Gastrocnemius medialis (tissue), 4 donors: ENCODE data around the gene PRSS48.

Experiments
- POLR2A ChIP-seq, 2 donors: fragments of 450-650 bp; IDR thresholded peaks; one replicate each; pipeline ENCODE4 v1.6.1; 2017; ENCODE audit warnings: antibody characterized with exemption in 2 of 2, mild to moderate bottlenecking in 2 of 2, moderate library complexity in 2 of 2
- TF ChIP-seq, protein P1 (sequence below), 5 experiments: fragments of 450-650 bp in 3 of 5; fragments of 200-600 bp in 2 of 5; sonication (generic) in 2 of 5; IDR thresholded peaks in 4 of 5; conservative IDR thresholded peaks in 1 of 5; 1 replicate in 4 of 5; 2 replicates in 1 of 5; pipeline ENCODE4 v1.5.1; 2016 to 2019; ENCODE audit warnings: antibody characterized with exemption in 5 of 5, mild to moderate bottlenecking in 3 of 5, moderate library complexity in 3 of 5

DNA sequence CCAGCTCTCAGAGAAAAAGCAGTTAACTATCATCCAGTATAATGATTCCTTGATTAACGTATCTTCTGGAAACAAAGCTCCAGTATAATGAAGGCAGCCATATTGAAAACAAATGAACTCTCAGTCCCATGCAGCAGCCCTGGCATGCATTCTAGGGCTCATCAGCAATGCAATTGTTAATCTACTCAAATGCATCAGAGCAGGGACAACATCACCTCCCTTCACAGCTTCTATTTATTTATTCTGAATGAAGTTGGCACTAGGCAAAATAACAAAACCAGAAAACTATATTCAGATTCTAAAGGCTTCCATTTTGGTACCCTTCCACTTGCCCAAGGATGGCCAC is 37.0 kb downstream of the PRSS48 start:
- no peak for TF ChIP-seq POLR2A (IDR thresholded peaks at IDR 0.05)
- TF ChIP-seq, protein P1, sequence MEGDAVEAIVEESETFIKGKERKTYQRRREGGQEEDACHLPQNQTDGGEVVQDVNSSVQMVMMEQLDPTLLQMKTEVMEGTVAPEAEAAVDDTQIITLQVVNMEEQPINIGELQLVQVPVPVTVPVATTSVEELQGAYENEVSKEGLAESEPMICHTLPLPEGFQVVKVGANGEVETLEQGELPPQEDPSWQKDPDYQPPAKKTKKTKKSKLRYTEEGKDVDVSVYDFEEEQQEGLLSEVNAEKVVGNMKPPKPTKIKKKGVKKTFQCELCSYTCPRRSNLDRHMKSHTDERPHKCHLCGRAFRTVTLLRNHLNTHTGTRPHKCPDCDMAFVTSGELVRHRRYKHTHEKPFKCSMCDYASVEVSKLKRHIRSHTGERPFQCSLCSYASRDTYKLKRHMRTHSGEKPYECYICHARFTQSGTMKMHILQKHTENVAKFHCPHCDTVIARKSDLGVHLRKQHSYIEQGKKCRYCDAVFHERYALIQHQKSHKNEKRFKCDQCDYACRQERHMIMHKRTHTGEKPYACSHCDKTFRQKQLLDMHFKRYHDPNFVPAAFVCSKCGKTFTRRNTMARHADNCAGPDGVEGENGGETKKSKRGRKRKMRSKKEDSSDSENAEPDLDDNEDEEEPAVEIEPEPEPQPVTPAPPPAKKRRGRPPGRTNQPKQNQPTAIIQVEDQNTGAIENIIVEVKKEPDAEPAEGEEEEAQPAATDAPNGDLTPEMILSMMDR (IDR thresholded peaks at IDR 0.05 in 4 of 5, conservative IDR thresholded peaks at IDR 0.05 in 1 of 5): no peak
